Dedifferentiated amniotic fluid mesenchymal stem cell (primary cell): ENCODE results near the gene FOXI2.

Experiments
- DNase-seq: peaks from one replicate; pipeline ENCODE4 v3.0.0-alpha.2; 2016; ENCODE audit errors: extremely low spot score

Gene FOXI2

GRCh38 chr10:127743205-127743604 lies 6.2 kb downstream of the FOXI2 start:
- DNase-seq, result no peak

- no peak for DNase-seq
Measured at GRCh38 chr10:127744956-127745355, 8.0 kb downstream of the FOXI2 start.

GRCh38 chr10:127745861-127746260 lies 8.9 kb downstream of the FOXI2 start:
- no peak for DNase-seq

GRCh38 chr10:127755753-127756152 lies 18.8 kb downstream of the FOXI2 start:
- no peak for DNase-seq

GRCh38 chr10:127756264-127756663 lies 19.3 kb downstream of the FOXI2 start:
- no peak for DNase-seq

- DNase-seq, result no peak
Measured at GRCh38 chr10:127757033-127757432, 20.0 kb downstream of the FOXI2 start.

- DNase-seq, result no peak
Measured at GRCh38 chr10:127759276-127759675, 22.3 kb downstream of the FOXI2 start.

- no peak for DNase-seq
Measured at GRCh38 chr10:127762925-127763324, 25.9 kb downstream of the FOXI2 start.

GRCh38 chr10:127774766-127775559 lies 38.0 kb downstream of the FOXI2 start:
- no peak for DNase-seq

GRCh38 chr10:127776816-127777215 lies 39.8 kb downstream of the FOXI2 start:
- no peak for DNase-seq

GRCh38 chr10:127781412-127781811 lies 44.4 kb downstream of the FOXI2 start:
- no peak for DNase-seq

- DNase-seq, result no peak
Measured at GRCh38 chr10:127787873-127788272, 50.9 kb downstream of the FOXI2 start.

GRCh38 chr10:127790066-127790624 lies 53.2 kb downstream of the FOXI2 start:
- DNase-seq, result no peak
